ENCODE measurements around the gene MBNL2.

MBNL2 gene

DNA sequence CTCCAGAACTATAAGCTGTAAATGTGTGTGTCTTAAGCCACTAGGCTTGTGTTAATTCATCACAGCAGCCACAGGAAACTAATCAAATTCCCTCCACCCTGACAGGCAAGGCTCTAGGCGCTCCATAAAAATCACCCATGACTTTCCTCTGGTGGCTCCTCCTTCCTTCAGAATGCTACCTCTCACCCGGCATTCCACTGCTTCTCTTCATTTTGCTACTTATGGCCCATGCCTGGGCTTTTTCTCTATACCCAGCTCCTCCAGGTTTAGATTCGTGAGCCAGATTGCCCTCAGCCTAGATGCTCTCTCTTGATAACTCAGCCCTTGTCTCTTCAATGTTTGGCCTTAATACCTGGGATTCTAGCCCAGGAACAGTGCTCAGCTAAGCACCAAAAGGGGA lies 36.4 kb upstream of the MBNL2 start:
- WGBS (ENCODE audit: insufficient coverage), result 94% methylated on average over 3 of the region's 3 CpGs
- CTCF ChIA-PET, result interaction anchor here (1.3 to 2.1 kb wide), 2 partner anchors 76 to 174 kb away, joined by 4 to 5 read pairs; no protein-coding TSS in a partner anchor

DNA sequence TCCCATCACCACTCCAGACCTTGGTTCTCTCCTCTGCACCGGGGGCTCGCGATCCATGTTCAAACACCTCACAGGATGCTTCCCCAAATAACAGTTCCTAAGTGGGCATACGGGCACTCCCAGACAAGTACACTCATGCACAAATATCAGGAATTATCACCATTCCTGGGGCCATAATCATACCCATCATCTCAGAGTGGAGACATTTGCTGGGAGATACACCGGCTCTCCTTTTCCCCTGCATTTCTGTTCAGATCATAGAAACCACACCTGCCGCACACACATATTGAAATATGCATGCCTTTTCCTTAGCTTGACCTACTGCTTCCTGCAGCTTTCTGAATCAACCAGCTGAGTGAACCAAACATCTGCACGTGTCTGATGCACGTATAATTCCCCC lies 33.9 kb upstream of the MBNL2 start:
- CTCF ChIA-PET, result interaction anchor here (0.7 kb wide), 1 partner anchor 51 kb away, joined by 3 read pairs; no protein-coding TSS in a partner anchor

More for the DNA sequence above, 36.4 kb upstream of the MBNL2 start:
- no peaks in the 10 kb centered on the region for H3K36me3 ChIP-seq (ENCODE audit: control insufficient read depth in 4 of 4, insufficient read depth in 4 of 4, low read length in 3 of 4)
- H3K27ac ChIP-seq (ENCODE audit: insufficient read depth in 1 of 2, low read depth in 1 of 2, low read length in 2 of 2, poor library complexity in 1 of 2, severe bottlenecking in 2 of 2), result no peak overlapping the region
- H3K27me3 ChIP-seq (replicated peaks in 2 of 5; ENCODE audit: control insufficient read depth in 4 of 5, insufficient read depth in 5 of 5, low read length in 4 of 5), result peaks cover 0 to 3% (median 0%) of the 10 kb centered on the region in 5 experiments
- no peak for DNase-seq
- H3K4me1 ChIP-seq (ENCODE audit: control extremely low read depth in 1 of 4, control insufficient read depth in 4 of 4, insufficient read depth in 4 of 4, low read length in 3 of 4), result peaks cover 2 to 15% (median 8%) of the 10 kb centered on the region in 4 experiments
- H3K4me3 ChIP-seq (ENCODE audit: control insufficient read depth in 1 of 7, extremely low read depth in 1 of 7, insufficient read depth in 4 of 7, low read depth in 2 of 7, low read length in 6 of 7), result no peak overlapping the region
- H3K9me3 ChIP-seq (ENCODE audit: control extremely low read depth in 1 of 5, control insufficient read depth in 4 of 5, insufficient read depth in 2 of 5, low read depth in 1 of 5, low read length in 4 of 5), result no peaks in the 10 kb centered on the region
- POLR2A ChIA-PET, result no interaction called here

DNA sequence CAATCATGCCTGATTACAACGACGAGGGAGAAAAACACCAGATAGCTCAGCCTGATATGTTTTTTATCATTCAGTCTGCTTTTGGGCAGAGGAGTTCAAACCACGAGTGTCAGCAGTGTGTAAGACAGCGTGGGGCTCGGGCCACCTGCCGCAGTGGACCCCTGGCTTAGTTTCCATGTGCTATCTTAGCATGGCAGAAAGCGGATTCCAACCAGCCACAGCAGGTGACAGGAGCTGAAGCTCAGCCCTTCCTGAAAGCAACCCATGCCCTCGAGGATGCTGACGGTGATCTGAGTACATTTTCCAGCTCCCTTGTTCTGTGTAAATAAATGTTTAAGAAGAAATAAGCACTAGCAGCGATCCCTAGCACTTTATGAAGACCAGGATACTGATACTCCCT lies 32.2 kb upstream of the MBNL2 start:
- peaks cover 0 to 22% (median 9%) of the 10 kb centered on the region in 4 experiments for H3K4me1 ChIP-seq (ENCODE audit: control extremely low read depth in 1 of 4, control insufficient read depth in 4 of 4, insufficient read depth in 4 of 4, low read length in 3 of 4)
- H3K27me3 ChIP-seq (replicated peaks in 2 of 5; ENCODE audit: control insufficient read depth in 4 of 5, insufficient read depth in 5 of 5, low read length in 4 of 5), result peaks cover 0 to 4% (median 0%) of the 10 kb centered on the region in 5 experiments
- no peak overlapping the region for H3K27ac ChIP-seq (ENCODE audit: insufficient read depth in 1 of 2, low read depth in 1 of 2, low read length in 2 of 2, poor library complexity in 1 of 2, severe bottlenecking in 2 of 2)
- ChIA-PET POLR2A (no interaction called here), CTCF (no interaction called here)
- no peak for DNase-seq
- no peak overlapping the region for H3K4me3 ChIP-seq (ENCODE audit: control insufficient read depth in 1 of 7, extremely low read depth in 1 of 7, insufficient read depth in 4 of 7, low read depth in 2 of 7, low read length in 6 of 7)
- H3K36me3 ChIP-seq (ENCODE audit: control insufficient read depth in 4 of 4, insufficient read depth in 4 of 4, low read length in 3 of 4), result no peaks in the 10 kb centered on the region
- 92% methylated on average over 7 of the region's 10 CpGs for WGBS (ENCODE audit: insufficient coverage)
- no peaks in the 10 kb centered on the region for H3K9me3 ChIP-seq (ENCODE audit: control extremely low read depth in 1 of 5, control insufficient read depth in 4 of 5, insufficient read depth in 2 of 5, low read depth in 1 of 5, low read length in 4 of 5)

More for the DNA sequence above, 33.9 kb upstream of the MBNL2 start:
- 49% methylated on average over 6 of the region's 8 CpGs for WGBS (ENCODE audit: insufficient coverage)
- POLR2A ChIA-PET, result no interaction called here
- Histone ChIP-seq H3K27ac (ENCODE audit: insufficient read depth in 1 of 2, low read depth in 1 of 2, low read length in 2 of 2, poor library complexity in 1 of 2, severe bottlenecking in 2 of 2) (no peak overlapping the region), H3K4me3 (ENCODE audit: control insufficient read depth in 1 of 7, extremely low read depth in 1 of 7, insufficient read depth in 4 of 7, low read depth in 2 of 7, low read length in 6 of 7) (no peak overlapping the region), H3K36me3 (ENCODE audit: control insufficient read depth in 4 of 4, insufficient read depth in 4 of 4, low read length in 3 of 4) (no peaks in the 10 kb centered on the region), H3K27me3 (replicated peaks in 2 of 5; ENCODE audit: control insufficient read depth in 4 of 5, insufficient read depth in 5 of 5, low read length in 4 of 5) (peaks cover 0 to 4% (median 0%) of the 10 kb centered on the region in 5 experiments), H3K9me3 (ENCODE audit: control extremely low read depth in 1 of 5, control insufficient read depth in 4 of 5, insufficient read depth in 2 of 5, low read depth in 1 of 5, low read length in 4 of 5) (no peaks in the 10 kb centered on the region), H3K4me1 (ENCODE audit: control extremely low read depth in 1 of 4, control insufficient read depth in 4 of 4, insufficient read depth in 4 of 4, low read length in 3 of 4) (peaks cover 0 to 12% (median 3%) of the 10 kb centered on the region in 4 experiments)
- DNase-seq, result peak in 1 of 3 donors; percentile 17

DNA sequence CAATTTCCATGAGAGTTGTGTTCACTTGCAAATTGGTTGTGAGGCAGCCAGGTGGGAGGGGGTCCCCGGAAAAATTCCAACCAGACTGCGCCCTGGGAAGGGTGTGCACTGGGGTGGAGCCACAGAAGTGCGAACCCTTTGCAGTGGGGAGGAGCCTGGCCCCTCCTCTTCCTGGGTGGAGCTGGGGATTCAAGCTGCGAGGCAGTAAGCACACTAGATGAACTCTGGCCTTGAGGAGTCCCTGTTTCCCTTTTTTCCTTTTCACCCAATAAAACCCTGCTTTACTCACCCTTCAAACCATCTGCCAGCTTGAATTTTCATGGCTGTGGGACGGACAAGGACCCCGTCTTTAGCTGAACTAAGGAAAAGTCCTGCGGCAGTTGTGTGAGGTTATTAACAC lies 31.0 kb upstream of the MBNL2 start:
- Histone ChIP-seq H3K4me3 (ENCODE audit: control insufficient read depth in 1 of 7, extremely low read depth in 1 of 7, insufficient read depth in 4 of 7, low read depth in 2 of 7, low read length in 6 of 7) (no peak overlapping the region), H3K36me3 (ENCODE audit: control insufficient read depth in 4 of 4, insufficient read depth in 4 of 4, low read length in 3 of 4) (no peaks in the 10 kb centered on the region), H3K9me3 (ENCODE audit: control extremely low read depth in 1 of 5, control insufficient read depth in 4 of 5, insufficient read depth in 2 of 5, low read depth in 1 of 5, low read length in 4 of 5) (no peaks in the 10 kb centered on the region), H3K27ac (ENCODE audit: insufficient read depth in 1 of 2, low read depth in 1 of 2, low read length in 2 of 2, poor library complexity in 1 of 2, severe bottlenecking in 2 of 2) (no peak overlapping the region), H3K4me1 (ENCODE audit: control extremely low read depth in 1 of 4, control insufficient read depth in 4 of 4, insufficient read depth in 4 of 4, low read length in 3 of 4) (peaks cover 0 to 22% (median 9%) of the 10 kb centered on the region in 4 experiments), H3K27me3 (replicated peaks in 2 of 5; ENCODE audit: control insufficient read depth in 4 of 5, insufficient read depth in 5 of 5, low read length in 4 of 5) (peaks cover 0 to 4% (median 0%) of the 10 kb centered on the region in 5 experiments)
- POLR2A ChIA-PET, result no interaction called here
- no peak for DNase-seq
- 91% methylated on average over 6 of the region's 7 CpGs for WGBS (ENCODE audit: insufficient coverage)
- CTCF ChIA-PET, result no interaction called here

DNA sequence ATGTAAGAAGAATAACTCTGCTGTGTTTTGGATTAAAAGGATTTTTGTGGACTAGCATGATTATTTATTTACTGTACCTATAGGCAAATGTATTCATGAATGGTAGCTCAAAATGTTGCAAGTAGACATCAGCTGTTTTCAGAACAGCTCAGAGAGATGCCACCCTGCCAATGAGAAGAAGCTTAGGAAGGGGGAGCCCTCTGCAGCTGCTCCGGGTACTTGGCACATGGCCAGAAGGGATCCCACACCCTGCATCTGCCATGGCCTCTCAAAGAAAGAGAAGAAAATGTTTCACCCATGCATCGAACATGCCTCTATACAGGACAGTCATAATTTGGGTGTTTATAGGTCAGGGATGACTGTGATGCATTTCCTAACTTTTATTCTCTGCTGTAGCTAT lies 30.5 kb upstream of the MBNL2 start:
- ChIA-PET POLR2A (no interaction called here), CTCF (interaction anchor here (0.7 to 1.1 kb wide), 3 partner anchors 19 to 24 kb away, joined by 3 read pairs; no protein-coding TSS in a partner anchor)
- Histone ChIP-seq H3K4me1 (ENCODE audit: control extremely low read depth in 1 of 4, control insufficient read depth in 4 of 4, insufficient read depth in 4 of 4, low read length in 3 of 4) (peaks cover 0 to 22% (median 9%) of the 10 kb centered on the region in 4 experiments), H3K27me3 (replicated peaks in 2 of 5; ENCODE audit: control insufficient read depth in 4 of 5, insufficient read depth in 5 of 5, low read length in 4 of 5) (peaks cover 0 to 4% (median 0%) of the 10 kb centered on the region in 5 experiments), H3K27ac (ENCODE audit: insufficient read depth in 1 of 2, low read depth in 1 of 2, low read length in 2 of 2, poor library complexity in 1 of 2, severe bottlenecking in 2 of 2) (no peak overlapping the region), H3K4me3 (ENCODE audit: control insufficient read depth in 1 of 7, extremely low read depth in 1 of 7, insufficient read depth in 4 of 7, low read depth in 2 of 7, low read length in 6 of 7) (no peak overlapping the region), H3K36me3 (ENCODE audit: control insufficient read depth in 4 of 4, insufficient read depth in 4 of 4, low read length in 3 of 4) (no peaks in the 10 kb centered on the region), H3K9me3 (ENCODE audit: control extremely low read depth in 1 of 5, control insufficient read depth in 4 of 5, insufficient read depth in 2 of 5, low read depth in 1 of 5, low read length in 4 of 5) (no peaks in the 10 kb centered on the region)
- WGBS (ENCODE audit: insufficient coverage), result 13% methylated on average over 1 of the region's 2 CpGs
- DNase-seq, result peak in 2 of 3 donors; percentile 20 to 31

DNA sequence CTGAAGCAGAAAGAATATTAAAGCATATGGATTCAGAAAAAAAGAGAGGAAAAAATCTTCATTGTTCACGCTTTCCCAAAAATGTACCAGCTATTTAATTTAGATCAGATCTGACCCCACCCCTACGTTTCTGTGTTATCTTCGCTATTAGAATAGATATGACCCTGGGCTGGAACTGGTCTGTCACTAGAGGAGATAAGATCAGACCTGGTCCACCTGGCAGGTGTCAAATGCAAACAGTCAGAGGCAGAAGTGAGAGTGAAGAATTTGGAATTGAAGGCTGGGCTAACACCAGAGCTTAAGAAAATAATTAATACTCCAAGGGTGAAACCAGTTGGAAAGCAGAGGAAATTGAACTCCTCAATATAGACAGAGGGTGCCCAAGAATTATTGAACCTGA lies 30.0 kb upstream of the MBNL2 start:
- H3K27ac ChIP-seq (ENCODE audit: insufficient read depth in 1 of 2, low read depth in 1 of 2, low read length in 2 of 2, poor library complexity in 1 of 2, severe bottlenecking in 2 of 2), result no peak overlapping the region
- H3K4me1 ChIP-seq (ENCODE audit: control extremely low read depth in 1 of 4, control insufficient read depth in 4 of 4, insufficient read depth in 4 of 4, low read length in 3 of 4), result peaks cover 0 to 22% (median 9%) of the 10 kb centered on the region in 4 experiments
- CTCF ChIA-PET, result interaction anchor here (0.7 to 1.1 kb wide), 3 partner anchors 19 to 23 kb away, joined by 3 read pairs; no protein-coding TSS in a partner anchor
- no CpG with 5 or more reads among the region's 3 CpGs for WGBS (ENCODE audit: insufficient coverage)
- no peaks in the 10 kb centered on the region for H3K9me3 ChIP-seq (ENCODE audit: control extremely low read depth in 1 of 5, control insufficient read depth in 4 of 5, insufficient read depth in 2 of 5, low read depth in 1 of 5, low read length in 4 of 5)
- POLR2A ChIA-PET, result no interaction called here
- no peaks in the 10 kb centered on the region for H3K36me3 ChIP-seq (ENCODE audit: control insufficient read depth in 4 of 4, insufficient read depth in 4 of 4, low read length in 3 of 4)
- H3K4me3 ChIP-seq (ENCODE audit: control insufficient read depth in 1 of 7, extremely low read depth in 1 of 7, insufficient read depth in 4 of 7, low read depth in 2 of 7, low read length in 6 of 7), result no peak overlapping the region
- DNase-seq, result no peak
- peaks cover 0 to 4% (median 0%) of the 10 kb centered on the region in 5 experiments for H3K27me3 ChIP-seq (replicated peaks in 2 of 5; ENCODE audit: control insufficient read depth in 4 of 5, insufficient read depth in 5 of 5, low read length in 4 of 5)

DNA sequence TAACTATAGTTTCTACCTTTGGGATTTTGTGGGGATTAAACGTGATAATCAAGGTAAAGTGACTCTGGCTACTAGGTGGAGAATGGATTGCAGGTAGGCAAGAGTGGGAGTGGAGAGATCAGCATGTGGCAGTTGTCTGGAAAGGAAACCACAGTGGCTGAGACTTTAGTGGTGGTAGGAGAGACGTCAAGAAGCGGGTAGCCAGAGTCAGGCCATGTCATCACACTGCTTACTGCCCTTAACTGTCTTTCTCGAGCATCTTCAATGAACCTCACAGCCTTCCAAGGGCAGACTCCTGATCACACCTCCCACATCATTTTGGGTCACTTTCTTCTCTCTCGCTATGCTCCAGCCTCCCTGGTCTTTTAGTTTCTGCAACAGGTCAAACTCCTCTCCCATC lies 28.6 kb upstream of the MBNL2 start:
- Histone ChIP-seq H3K4me1 (ENCODE audit: control extremely low read depth in 1 of 4, control insufficient read depth in 4 of 4, insufficient read depth in 4 of 4, low read length in 3 of 4) (peaks cover 0 to 16% (median 7%) of the 10 kb centered on the region in 4 experiments), H3K27me3 (replicated peaks in 2 of 5; ENCODE audit: control insufficient read depth in 4 of 5, insufficient read depth in 5 of 5, low read length in 4 of 5) (peaks cover 0 to 4% (median 0%) of the 10 kb centered on the region in 5 experiments), H3K36me3 (ENCODE audit: control insufficient read depth in 4 of 4, insufficient read depth in 4 of 4, low read length in 3 of 4) (no peaks in the 10 kb centered on the region), H3K27ac (ENCODE audit: insufficient read depth in 1 of 2, low read depth in 1 of 2, low read length in 2 of 2, poor library complexity in 1 of 2, severe bottlenecking in 2 of 2) (no peak overlapping the region), H3K4me3 (ENCODE audit: control insufficient read depth in 1 of 7, extremely low read depth in 1 of 7, insufficient read depth in 4 of 7, low read depth in 2 of 7, low read length in 6 of 7) (no peak overlapping the region), H3K9me3 (ENCODE audit: control extremely low read depth in 1 of 5, control insufficient read depth in 4 of 5, insufficient read depth in 2 of 5, low read depth in 1 of 5, low read length in 4 of 5) (no peaks in the 10 kb centered on the region)
- POLR2A ChIA-PET, result no interaction called here
- WGBS (ENCODE audit: insufficient coverage), result 78% methylated on average over 5 of the region's 5 CpGs
- no peak for DNase-seq
- CTCF ChIA-PET, result no interaction called here
